ENCODE data around the gene PRSS27.

DNA sequence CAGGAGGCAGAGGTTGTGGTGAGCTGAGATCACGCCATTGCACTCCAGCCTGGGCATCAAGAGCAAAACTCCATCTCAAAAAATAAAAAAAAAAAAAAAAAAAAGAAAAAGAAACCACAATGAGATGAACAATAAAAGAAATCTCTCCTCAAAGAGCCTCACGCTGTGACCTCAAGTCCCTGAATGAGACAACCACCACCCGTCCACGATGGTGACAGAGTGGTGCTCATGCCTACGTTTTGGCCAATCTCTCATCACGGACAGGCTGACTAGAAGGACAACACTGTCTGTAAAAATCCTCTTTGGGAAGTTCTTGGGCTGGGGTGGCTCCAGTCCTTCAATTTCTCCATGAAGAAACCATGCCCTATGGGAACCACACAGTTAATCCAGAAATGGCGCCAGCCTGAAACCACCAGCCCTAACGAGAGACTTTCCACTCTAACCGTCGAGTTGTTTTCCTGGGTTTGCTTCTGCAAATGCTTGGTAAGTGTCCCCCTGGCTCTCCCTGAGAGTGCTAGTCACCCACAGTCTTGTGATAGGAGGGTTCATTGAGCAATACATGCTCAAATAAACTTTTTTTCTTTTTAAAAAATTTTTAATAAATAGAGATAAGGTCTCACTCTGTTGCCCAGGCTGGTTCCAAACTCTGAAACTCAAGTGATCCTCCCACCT, 15.0 kb upstream of the PRSS27 start:
- TF ChIP-seq CTCF (IDR thresholded peaks at IDR 0.05) (no peak), POLR2A (IDR thresholded peaks at IDR 0.05) (no peak)
